Retina (tissue), 1 donor: ENCODE data around the gene PHAF1.

Source experiments
- DNase-seq: peaks from one replicate; pipeline ENCODE4 v3.0.0-alpha.2; 2016

The PHAF1 gene

GRCh38 chr16:67109407-67110135, at the start of gene PHAF1:
TSS of gene PHAF1 (plus strand) at chr16:67109941. CDS start at chr16:67110176, 235 bp downstream.
- DNase-seq = peak; percentile 99

GRCh38 chr16:67063008-67063407, 46.7 kb upstream of the PHAF1 start:
- DNase-seq = no peak

- DNase-seq = no peak
These were observed 41.5 kb upstream of the PHAF1 start for GRCh38 chr16:67068212-67068753.

DNA sequence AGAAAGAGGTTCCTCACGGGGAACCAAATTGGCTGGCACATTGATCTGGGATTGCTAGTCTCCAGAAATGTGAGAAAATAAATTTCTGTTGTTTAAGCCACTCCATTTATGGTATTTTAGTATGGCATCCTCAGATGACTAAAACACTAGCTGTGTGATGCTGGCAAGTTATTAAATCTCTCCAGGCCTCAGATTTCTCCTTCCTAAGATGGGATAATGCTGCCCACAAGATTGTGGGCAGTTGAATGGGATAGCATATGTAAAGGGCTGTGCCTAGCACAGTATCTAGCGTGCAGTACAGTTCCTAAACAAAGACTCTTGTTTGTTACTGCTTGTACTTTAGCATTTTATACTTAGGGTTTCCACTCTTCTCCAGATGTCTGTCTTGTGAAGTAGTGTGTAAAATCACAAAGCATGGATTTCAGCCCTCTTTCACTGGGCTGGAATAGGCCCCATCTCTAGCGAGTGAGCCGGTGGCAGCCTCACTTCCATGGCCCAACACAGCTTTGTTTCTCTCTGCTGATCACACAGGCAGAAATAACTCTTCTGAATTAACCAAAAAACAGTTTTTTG, 38.2 kb upstream of the PHAF1 start:
- no peak for DNase-seq

- no peak for DNase-seq
These were observed 34.4 kb upstream of the PHAF1 start for GRCh38 chr16:67075331-67075730.

- no peak for DNase-seq
These were observed 31.9 kb upstream of the PHAF1 start for GRCh38 chr16:67077871-67078270.

GRCh38 chr16:67082100-67082499, 27.6 kb upstream of the PHAF1 start:
- no peak for DNase-seq

- no peak for DNase-seq
These were observed 26.9 kb upstream of the PHAF1 start for GRCh38 chr16:67082891-67083290.

DNA sequence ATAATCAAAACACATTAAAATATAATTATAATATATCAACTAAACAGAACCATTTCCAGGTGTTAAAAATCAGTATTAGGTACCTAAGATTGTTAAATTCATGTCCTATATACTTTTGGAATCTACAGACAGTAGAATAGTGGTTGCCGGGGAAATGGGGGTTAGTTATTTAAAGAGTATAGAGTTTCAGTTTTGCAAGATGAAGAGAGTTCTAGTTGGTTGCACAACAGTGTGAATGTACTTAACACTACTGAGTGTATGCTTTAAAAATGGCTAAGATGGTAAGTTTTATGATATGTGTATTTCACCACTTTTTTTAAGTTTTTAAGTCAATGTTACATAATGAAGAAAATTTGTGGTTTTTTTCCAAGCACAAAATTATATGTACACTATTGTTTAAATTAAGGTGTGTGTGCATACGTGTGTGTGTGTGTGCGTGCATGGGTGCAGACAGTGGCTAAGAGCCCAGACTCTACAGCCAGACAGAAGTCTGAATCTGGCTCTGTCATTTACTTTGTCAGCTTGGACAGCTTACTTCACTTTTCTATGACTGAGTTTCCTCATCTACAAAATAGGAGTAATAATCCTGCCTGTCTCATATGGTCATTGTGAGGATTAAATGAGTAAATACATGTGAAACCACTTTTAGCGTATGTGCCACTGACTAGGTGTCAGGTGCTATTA, 25.3 kb upstream of the PHAF1 start:
- DNase-seq = no peak

DNA sequence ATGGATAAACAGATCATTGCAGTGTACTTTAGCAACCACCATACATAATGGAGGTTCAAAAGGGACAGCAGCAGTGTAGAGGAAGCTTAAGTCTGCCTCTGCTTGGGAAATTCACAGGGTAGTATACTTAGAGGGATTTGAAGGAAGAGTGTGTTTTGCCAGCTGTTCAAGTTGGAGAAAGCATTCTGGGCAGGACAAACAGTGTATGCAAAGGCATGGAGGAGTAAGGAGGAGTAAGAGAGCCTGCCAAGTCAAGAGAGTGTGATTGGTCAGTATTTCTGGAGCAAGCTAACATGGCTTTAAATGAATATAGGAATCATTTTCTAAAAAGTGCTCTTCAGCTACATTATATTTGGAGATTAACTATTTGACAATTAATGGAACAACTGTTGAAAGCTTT, 22.9 kb upstream of the PHAF1 start:
- DNase-seq = no peak

- DNase-seq = no peak
These were observed 22.4 kb upstream of the PHAF1 start for GRCh38 chr16:67087291-67087690.

GRCh38 chr16:67087803-67088202, 21.9 kb upstream of the PHAF1 start:
- no peak for DNase-seq

DNA sequence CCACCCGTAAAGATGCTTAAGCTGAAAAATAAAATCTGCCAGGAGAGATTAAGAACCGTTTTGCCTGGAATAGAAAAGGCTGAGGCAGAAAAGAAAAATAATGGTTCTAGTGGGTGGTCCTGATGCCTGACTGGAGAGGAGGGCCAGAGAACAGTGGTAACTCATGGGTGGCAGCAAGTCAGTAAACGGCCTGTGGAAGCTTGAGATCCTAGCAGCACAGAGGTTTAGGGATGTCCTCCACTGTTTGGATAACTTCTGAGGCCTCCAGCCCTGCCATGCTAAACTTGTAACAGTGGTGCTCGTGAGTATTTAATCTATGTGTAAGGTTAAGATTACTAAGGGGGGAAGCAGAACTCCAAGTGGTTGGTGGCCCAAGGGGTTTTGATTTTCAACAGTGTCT, 21.2 kb upstream of the PHAF1 start:
- peak; percentile 28 for DNase-seq

DNA sequence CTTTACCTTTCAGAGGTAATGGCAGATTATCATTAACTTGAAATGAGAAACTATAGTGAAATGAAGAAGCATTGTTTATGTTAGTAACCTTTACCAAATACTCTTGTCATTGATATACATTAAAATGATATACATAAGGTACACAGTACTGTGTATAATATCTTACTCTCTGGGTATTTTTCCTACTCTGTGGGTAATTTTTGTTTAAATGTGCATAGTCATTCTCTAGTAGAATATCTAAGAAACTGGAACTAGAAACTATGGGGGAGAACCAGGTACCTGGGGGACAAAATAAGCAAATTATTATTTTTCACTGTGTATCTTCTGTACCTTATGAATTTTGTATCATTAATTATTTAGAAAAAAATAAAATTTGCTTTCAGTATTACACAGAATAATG, 20.6 kb upstream of the PHAF1 start:
- DNase-seq = no peak

GRCh38 chr16:67091906-67092566, 17.7 kb upstream of the PHAF1 start:
- no peak for DNase-seq

- no peak for DNase-seq
These were observed 16.5 kb upstream of the PHAF1 start for GRCh38 chr16:67093098-67093726.

DNA sequence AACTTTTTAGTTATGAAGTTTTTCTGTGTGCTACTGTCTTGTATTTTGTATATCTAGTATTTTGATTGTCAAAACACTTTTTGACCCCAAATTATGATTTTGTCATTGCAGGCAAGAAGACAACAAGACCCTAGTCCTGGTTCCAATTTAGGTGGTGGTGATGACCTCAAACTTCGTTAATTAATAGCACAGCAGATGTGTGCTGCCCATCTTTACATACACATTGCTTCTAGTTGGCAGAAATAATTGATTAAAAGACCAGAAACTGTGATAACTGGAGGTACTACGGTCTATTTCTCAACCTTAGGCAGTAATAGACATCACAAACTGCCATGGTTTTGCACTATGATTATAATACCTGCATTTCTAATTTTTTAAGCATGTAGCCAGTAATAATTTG, 11.1 kb upstream of the PHAF1 start:
- no peak for DNase-seq

DNA sequence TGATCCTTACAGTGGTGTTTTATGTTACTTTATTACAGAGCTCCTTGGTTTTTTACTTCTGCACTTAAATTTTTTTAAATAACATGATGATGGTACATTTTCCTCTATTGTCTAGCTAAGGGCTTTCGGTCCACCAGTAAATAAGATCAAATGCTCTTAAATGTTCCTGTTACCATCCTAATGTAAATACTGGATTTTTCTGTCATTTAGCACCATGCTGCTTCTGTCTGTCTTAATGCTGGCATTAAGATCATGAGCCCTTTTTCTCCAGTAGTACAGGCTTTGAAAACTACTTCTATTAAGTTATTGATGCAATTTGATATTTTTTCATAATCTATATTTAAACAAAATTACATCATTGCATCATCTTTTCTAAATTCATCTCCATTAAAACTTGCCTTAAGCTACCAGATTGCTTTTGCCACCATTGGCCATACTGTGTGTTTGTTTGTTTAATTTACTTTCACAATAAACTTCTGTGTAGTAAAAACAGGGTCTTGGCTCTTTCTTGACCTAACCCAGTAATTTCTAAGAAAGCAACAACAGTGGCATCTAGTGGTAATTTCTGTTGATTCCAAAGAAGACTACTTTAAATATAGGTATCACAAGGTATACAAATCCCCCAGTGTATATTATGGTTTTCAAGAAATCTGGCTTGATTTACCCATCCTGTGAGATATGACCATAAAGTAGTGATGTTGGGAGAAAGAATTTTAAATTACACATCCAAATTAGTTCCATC, 9.0 kb upstream of the PHAF1 start:
- no peak for DNase-seq

- DNase-seq = no peak
These were observed 8.2 kb upstream of the PHAF1 start for GRCh38 chr16:67101311-67102082.

DNA sequence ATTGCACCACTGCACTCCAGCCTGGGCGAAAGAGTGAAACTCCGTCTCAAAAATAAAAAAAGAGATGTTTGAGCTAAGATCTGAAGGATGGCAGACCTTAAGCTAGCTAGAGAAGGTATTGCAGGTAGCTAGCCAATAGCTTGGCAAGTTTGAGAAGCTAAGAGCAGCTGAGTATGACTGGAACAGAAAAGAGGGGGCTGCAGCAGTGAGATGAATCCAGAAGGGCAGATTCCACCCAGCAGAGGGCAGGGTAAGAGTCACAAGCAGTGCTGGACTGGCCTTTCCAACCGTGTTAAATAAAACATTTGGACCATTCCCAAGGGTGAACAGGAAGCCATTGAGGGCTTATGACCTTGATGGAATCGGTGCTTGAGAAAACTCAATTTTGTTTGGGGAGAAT, 5.7 kb upstream of the PHAF1 start:
- no peak for DNase-seq

DNA sequence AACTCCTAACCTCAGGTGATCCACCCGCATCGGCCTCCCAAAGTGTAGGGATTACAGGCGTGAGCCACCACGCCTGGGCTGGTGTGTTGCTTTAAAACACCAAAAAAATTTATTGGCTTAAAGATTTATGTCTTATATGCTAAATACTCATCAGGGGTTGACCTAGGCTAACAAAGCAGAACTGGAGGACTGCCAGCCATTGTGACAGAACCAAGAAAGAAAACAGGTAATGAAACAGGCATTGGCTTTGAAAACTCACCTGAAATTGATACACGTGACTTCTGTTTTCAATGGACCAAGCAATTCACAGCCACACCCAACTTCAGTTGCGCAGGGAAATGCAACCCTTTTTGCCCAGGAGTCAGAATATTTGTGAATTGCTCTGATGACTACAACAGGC, 4.9 kb upstream of the PHAF1 start:
- no peak for DNase-seq
